Embryonic facial prominence (tissue), 1 donor: ENCODE data around the gene CCDC167.

Experiments used
- DNase-seq: peaks from one replicate; pipeline ENCODE4 v3.0.0-alpha.2; 2016; ENCODE audit errors: extremely low spot score

Gene CCDC167

GRCh38 chr6:37530297-37530696 lies 30.6 kb upstream of the CCDC167 start:
- DNase-seq, result no peak

- no peak for DNase-seq
Measured at GRCh38 chr6:37528541-37528940, 28.8 kb upstream of the CCDC167 start.

GRCh38 chr6:37525460-37526357 lies 26.0 kb upstream of the CCDC167 start:
- DNase-seq, result no peak

GRCh38 chr6:37524970-37525318 lies 25.3 kb upstream of the CCDC167 start:
- DNase-seq, result no peak

GRCh38 chr6:37524025-37524969 lies 24.6 kb upstream of the CCDC167 start:
- DNase-seq, result no peak

GRCh38 chr6:37523412-37523811 lies 23.7 kb upstream of the CCDC167 start:
- no peak for DNase-seq

GRCh38 chr6:37522836-37523235 lies 23.1 kb upstream of the CCDC167 start:
- no peak for DNase-seq

GRCh38 chr6:37521674-37522073 lies 22.0 kb upstream of the CCDC167 start:
- DNase-seq, result no peak

- no peak for DNase-seq
Measured at GRCh38 chr6:37520926-37521325, 21.2 kb upstream of the CCDC167 start.

GRCh38 chr6:37519461-37519860 lies 19.8 kb upstream of the CCDC167 start:
- no peak for DNase-seq

GRCh38 chr6:37518116-37518515 lies 18.4 kb upstream of the CCDC167 start:
- no peak for DNase-seq

- DNase-seq, result no peak
Measured at GRCh38 chr6:37517411-37517812, 17.7 kb upstream of the CCDC167 start.

- no peak for DNase-seq
Measured at GRCh38 chr6:37516920-37517405, 17.3 kb upstream of the CCDC167 start.

GRCh38 chr6:37516076-37516919 lies 16.6 kb upstream of the CCDC167 start:
- DNase-seq, result no peak

GRCh38 chr6:37515712-37516075 lies 16.0 kb upstream of the CCDC167 start:
- DNase-seq, result no peak

- no peak for DNase-seq
Measured at GRCh38 chr6:37514837-37515236, 15.1 kb upstream of the CCDC167 start.

GRCh38 chr6:37514321-37514771 lies 14.7 kb upstream of the CCDC167 start:
- no peak for DNase-seq

GRCh38 chr6:37513576-37513975 lies 13.9 kb upstream of the CCDC167 start:
- no peak for DNase-seq

- no peak for DNase-seq
Measured at GRCh38 chr6:37513155-37513554, 13.5 kb upstream of the CCDC167 start.

- no peak for DNase-seq
Measured at GRCh38 chr6:37512400-37513011, 12.8 kb upstream of the CCDC167 start.

GRCh38 chr6:37511910-37512399 lies 12.3 kb upstream of the CCDC167 start:
- DNase-seq, result no peak
